Cardiac septum (tissue), 1 donor: Measurements from ENCODE around the gene COX7A1. TPM values are rescaled to one million over a fixed set of nuclear protein-coding genes. Genes with fewer than 3 reads are reported as not detected.

Experiments
- DNase-seq: peaks from one replicate; pipeline ENCODE4 v3.0.0-alpha.2; 2020; ENCODE audit warnings: low spot score
- intact Hi-C: fragments of 100-400 bp; cut with DNase I; formaldehyde crosslinking; loops from one replicate; pipeline ENCODE4 v1.14.0; 2022
- total RNA-seq: library from RNA; stranded (reverse); fragmentation: NEBNext Ultra II Directional; extraction: Animal tissue kit (Norgen Biotek cat#: 25700); gene quantifications from one replicate; pipeline ENCODE4 v1.2.1, GENCODE V29; 2021
- donor health status: DM: no; HTN: no; CAD: no.

Gene COX7A1
- total RNA-seq, 1 donor from 2014 or later = 1,917 TPM

- intact Hi-C loops = loop anchor here (2.0 kb wide), 1 partner anchor 61 kb away; the partner anchor contains the start of genes THAP8 and WDR62
- DNase-seq = peak; percentile 93
These were observed 36.5 kb downstream of the COX7A1 start, which contains the start of gene TBCB for GRCh38 chr19:36115453-36116343. TBCB (plus strand) TSS chr19:36115468; CDS start chr19:36115561, 93 bp downstream.

- peak; percentile 99 for DNase-seq
- intact Hi-C loops = loop anchor here (2.0 kb wide), 1 partner anchor 60 kb away; the partner anchor contains the start of genes THAP8 and WDR62
These were observed 37.4 kb downstream of the COX7A1 start, which contains the start of gene POLR2I for GRCh38 chr19:36114721-36115452. POLR2I (minus strand) TSS chr19:36114875; CDS start chr19:36114856, 19 bp downstream.

- intact Hi-C loops = loop anchor here (2.0 kb wide), 1 partner anchor 59 kb away; the partner anchor contains the start of genes THAP8 and WDR62
- DNase-seq = no peak
These were observed 38.1 kb downstream of the COX7A1 start for GRCh38 chr19:36113894-36114720.

- no peak for DNase-seq
- intact Hi-C loops = no loop called here
These were observed 38.8 kb downstream of the COX7A1 start for GRCh38 chr19:36113425-36113824.

- DNase-seq = no peak
- intact Hi-C loops = no loop called here
These were observed 39.6 kb downstream of the COX7A1 start for GRCh38 chr19:36112678-36113077.

GRCh38 chr19:36111200-36111539 lies 41.1 kb downstream of the COX7A1 start:
- intact Hi-C loops = no loop called here
- no peak for DNase-seq

GRCh38 chr19:36110487-36111199 lies 41.6 kb downstream of the COX7A1 start, which contains the start of gene OVOL3:
OVOL3 (plus strand) TSS chr19:36111143; CDS start chr19:36111203, 60 bp downstream.
- intact Hi-C loops = no loop called here

GRCh38 chr19:36108684-36109083 lies 43.6 kb downstream of the COX7A1 start:
- intact Hi-C loops = no loop called here
- no peak for DNase-seq

More at GRCh38 chr19:36110487-36111199, 41.6 kb downstream of the COX7A1 start, which contains the start of gene OVOL3:
- DNase-seq = no peak

GRCh38 chr19:36106991-36107390 lies 45.3 kb downstream of the COX7A1 start:
- intact Hi-C loops = no loop called here

GRCh38 chr19:36106441-36106840 lies 45.8 kb downstream of the COX7A1 start:
- intact Hi-C loops = no loop called here
- DNase-seq = no peak

More at GRCh38 chr19:36106991-36107390, 45.3 kb downstream of the COX7A1 start:
- DNase-seq = no peak

- no peak for DNase-seq
- intact Hi-C loops = no loop called here
These were observed 48.2 kb downstream of the COX7A1 start for GRCh38 chr19:36103842-36104552.

- intact Hi-C loops = no loop called here
- no peak for DNase-seq
These were observed 49.1 kb downstream of the COX7A1 start for GRCh38 chr19:36103040-36103626.

- intact Hi-C loops = no loop called here
- no peak for DNase-seq
These were observed 50.5 kb downstream of the COX7A1 start for GRCh38 chr19:36101550-36102327.
